ENCODE measurements around the gene PSMF1.

The PSMF1 gene

GRCh38 chr20:1164871-1165270, 46.5 kb downstream of the PSMF1 start:
- DNase-seq (ENCODE audit: low read depth, low spot score): no peak

- no peak for DNase-seq (ENCODE audit: low read depth, low spot score)
Measured at GRCh38 chr20:1165521-1165920, 47.1 kb downstream of the PSMF1 start.

- no peak for DNase-seq (ENCODE audit: low read depth, low spot score)
Measured at GRCh38 chr20:1165941-1166340, 47.5 kb downstream of the PSMF1 start.

GRCh38 chr20:1166948-1167720, 48.7 kb downstream of the PSMF1 start:
- no peak for DNase-seq (ENCODE audit: low read depth, low spot score)

- DNase-seq (ENCODE audit: low read depth, low spot score): no peak
Measured at GRCh38 chr20:1169224-1169623, 50.8 kb downstream of the PSMF1 start.

- DNase-seq (ENCODE audit: low read depth, low spot score): no peak
Measured at GRCh38 chr20:1171461-1172093, 53.2 kb downstream of the PSMF1 start.

- no peak for DNase-seq (ENCODE audit: low read depth, low spot score)
Measured at GRCh38 chr20:1173698-1174097, 55.3 kb downstream of the PSMF1 start.

GRCh38 chr20:1174787-1175186, 56.4 kb downstream of the PSMF1 start:
- no peak for DNase-seq (ENCODE audit: low read depth, low spot score)

- no peak for DNase-seq (ENCODE audit: low read depth, low spot score)
Measured at GRCh38 chr20:1177680-1178079, 59.3 kb downstream of the PSMF1 start.

- DNase-seq (ENCODE audit: low read depth, low spot score): no peak
Measured at GRCh38 chr20:1178103-1178502, 59.7 kb downstream of the PSMF1 start.

- DNase-seq (ENCODE audit: low read depth, low spot score): no peak
Measured at GRCh38 chr20:1178623-1179022, 60.2 kb downstream of the PSMF1 start.

GRCh38 chr20:1180949-1181348, 62.5 kb downstream of the PSMF1 start:
- no peak for DNase-seq (ENCODE audit: low read depth, low spot score)

- no peak for DNase-seq (ENCODE audit: low read depth, low spot score)
Measured at GRCh38 chr20:1182106-1182505, 63.7 kb downstream of the PSMF1 start.

- no peak for DNase-seq (ENCODE audit: low read depth, low spot score)
Measured at GRCh38 chr20:1183153-1183552, 64.8 kb downstream of the PSMF1 start.

- no peak for DNase-seq (ENCODE audit: low read depth, low spot score)
Measured at GRCh38 chr20:1184260-1184637, 65.8 kb downstream of the PSMF1 start.

GRCh38 chr20:1184638-1185315, 66.4 kb downstream of the PSMF1 start, which contains the start of gene TMEM74B:
Gene TMEM74B (minus strand): TSS chr20:1184981. CDS start chr20:1183801, 1,180 bp downstream.
- no peak for DNase-seq (ENCODE audit: low read depth, low spot score)

- no peak for DNase-seq (ENCODE audit: low read depth, low spot score)
Measured at GRCh38 chr20:1185316-1185741, 66.9 kb downstream of the PSMF1 start.

GRCh38 chr20:1185790-1186334, 67.5 kb downstream of the PSMF1 start:
- DNase-seq (ENCODE audit: low read depth, low spot score): no peak

GRCh38 chr20:1186367-1186991, 68.1 kb downstream of the PSMF1 start:
- DNase-seq (ENCODE audit: low read depth, low spot score): no peak

- no peak for DNase-seq (ENCODE audit: low read depth, low spot score)
Measured at GRCh38 chr20:1187605-1188171, 69.3 kb downstream of the PSMF1 start.

- no peak for DNase-seq (ENCODE audit: low read depth, low spot score)
Measured at GRCh38 chr20:1188347-1188746, 69.9 kb downstream of the PSMF1 start.

GRCh38 chr20:1189827-1190226, 71.4 kb downstream of the PSMF1 start:
- no peak for DNase-seq (ENCODE audit: low read depth, low spot score)
